MM.1S (cell line): ENCODE measurements around the gene GPR82.

Experiments used
- CTCF ChIP-seq: fragments of 300-600 bp; sonication (generic); IDR thresholded peaks from 2 replicates; pipeline ENCODE4 v1.5.1; 2016; ENCODE audit warnings: antibody characterized with exemption, low read length, mixed read lengths
- EZH2 ChIP-seq: fragments of 300-600 bp; sonication (generic); optimal IDR thresholded peaks from 2 replicates; pipeline ENCODE3; 2017; ENCODE audit warnings: low read depth, mild to moderate bottlenecking, antibody characterized with exemption, low read length, mixed read lengths

GRCh38 chrX:41711021-41711667 is 12.8 kb upstream of the GPR82 start:
- TF ChIP-seq CTCF (no peak), EZH2 (no peak)
